ENCODE results near the gene NT5DC4. TPM values are rescaled to one million over a fixed set of nuclear protein-coding genes. Genes with fewer than 3 reads are reported as not detected.

NT5DC4 gene
- total RNA-seq, 1 experiment from 2014 or later, result not detected

DNA sequence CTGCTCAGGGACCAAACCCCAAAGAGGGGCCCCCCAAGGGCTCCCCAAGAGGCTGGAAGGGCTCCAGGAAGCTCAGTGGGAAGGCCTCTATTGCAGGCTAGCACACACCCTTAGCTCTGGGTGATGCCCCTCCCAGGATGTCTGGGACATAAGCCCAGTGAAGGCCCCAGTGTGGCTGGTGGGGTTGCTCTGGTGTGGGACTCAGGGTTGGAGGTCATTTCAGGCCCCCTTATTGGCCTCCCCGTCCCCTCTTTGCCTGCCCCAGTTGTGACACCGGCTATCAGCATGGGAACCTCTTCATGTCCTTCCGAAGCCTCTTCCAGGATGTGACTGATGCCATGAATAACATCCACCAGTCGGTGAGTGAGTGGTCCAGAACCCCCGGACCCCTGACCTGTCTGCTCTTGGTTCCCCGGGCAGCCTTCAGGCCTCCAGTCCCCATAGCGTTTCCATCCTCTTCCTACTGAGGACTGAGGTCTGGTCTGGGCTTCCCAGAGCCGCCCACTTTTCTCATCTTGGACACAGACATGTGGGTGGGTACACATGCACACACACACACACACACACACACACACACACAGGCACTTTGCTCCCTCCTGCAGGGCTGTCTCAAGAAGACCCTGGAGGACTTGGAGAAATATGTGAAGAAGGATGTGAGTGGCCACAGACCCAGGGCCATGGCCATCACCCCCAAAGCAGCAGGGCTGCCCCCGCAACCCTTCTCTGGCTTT is 2.2 kb downstream of the NT5DC4 start:
- Histone ChIP-seq H3K9me2 (replicated peaks; ENCODE audit: insufficient read depth, low read length) (no peaks in the 10 kb centered on the region), H3K4me1 (ENCODE audit: low read length) (peaks cover 8% of the 10 kb centered on the region), H3K79me2 (ENCODE audit: low read length) (no peaks in the 10 kb centered on the region), H3K9me3 (ENCODE audit: low read length) (no peaks in the 10 kb centered on the region), H3K4me2 (ENCODE audit: low read depth, low read length, poor library complexity, severe bottlenecking) (no peak overlapping the region), H3K4me3 (ENCODE audit: low read length) (no peak overlapping the region), H2AFZ (ENCODE audit: low read length) (no peak overlapping the region), H4K20me1 (ENCODE audit: insufficient read depth, low read depth, low read length) (no peaks in the 10 kb centered on the region), H3K27me3 (ENCODE audit: low read length) (no peaks in the 10 kb centered on the region), H3K27ac (ENCODE audit: low read length) (no peak overlapping the region), H3K36me3 (ENCODE audit: insufficient read depth, low read length) (no peaks in the 10 kb centered on the region), H3K9ac (ENCODE audit: low read length) (no peak overlapping the region)
- no peak for DNase-seq

- no peaks in the 10 kb centered on the region for H3K36me3 ChIP-seq (ENCODE audit: insufficient read depth, low read length)
- H3K27me3 ChIP-seq (ENCODE audit: low read length), result no peaks in the 10 kb centered on the region
- DNase-seq, result no peak
- H3K9ac ChIP-seq (ENCODE audit: low read length), result no peak overlapping the region
- no peak overlapping the region for H3K4me2 ChIP-seq (ENCODE audit: low read depth, low read length, poor library complexity, severe bottlenecking)
- H3K4me3 ChIP-seq (ENCODE audit: low read length), result no peak overlapping the region
- peaks cover 8% of the 10 kb centered on the region for H3K4me1 ChIP-seq (ENCODE audit: low read length)
- H3K9me2 ChIP-seq (replicated peaks; ENCODE audit: insufficient read depth, low read length), result no peaks in the 10 kb centered on the region
- H2AFZ ChIP-seq (ENCODE audit: low read length), result no peak overlapping the region
- no peaks in the 10 kb centered on the region for H3K9me3 ChIP-seq (ENCODE audit: low read length)
- H4K20me1 ChIP-seq (ENCODE audit: insufficient read depth, low read depth, low read length), result no peaks in the 10 kb centered on the region
- no peak overlapping the region for H3K27ac ChIP-seq (ENCODE audit: low read length)
- no peaks in the 10 kb centered on the region for H3K79me2 ChIP-seq (ENCODE audit: low read length)
Measured at GRCh38 chr2:112723547-112723940, 2.7 kb downstream of the NT5DC4 start.

DNA sequence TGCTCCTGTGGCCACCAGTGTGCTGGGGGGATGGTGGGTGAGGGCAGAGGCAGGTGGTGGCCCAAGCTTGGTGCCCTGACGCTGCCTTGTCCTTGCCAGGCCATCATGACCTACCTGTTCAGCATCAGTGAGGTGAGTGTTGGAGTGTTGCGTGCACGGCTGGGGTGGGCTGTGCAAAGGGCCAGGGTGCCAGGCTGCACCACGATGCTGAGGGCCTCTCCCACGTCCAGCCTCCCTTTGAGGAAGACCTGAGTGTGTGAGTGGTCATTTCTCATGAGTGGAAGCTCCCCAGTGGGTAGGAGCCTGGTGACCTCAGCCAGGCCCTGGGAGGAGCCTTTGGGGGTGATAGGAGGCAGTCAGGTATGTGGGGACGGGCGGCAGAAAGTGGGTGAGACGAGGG is 3.2 kb downstream of the NT5DC4 start:
- no peak overlapping the region for H2AFZ ChIP-seq (ENCODE audit: low read length)
- no peaks in the 10 kb centered on the region for H3K36me3 ChIP-seq (ENCODE audit: insufficient read depth, low read length)
- no peak overlapping the region for H3K4me2 ChIP-seq (ENCODE audit: low read depth, low read length, poor library complexity, severe bottlenecking)
- H3K79me2 ChIP-seq (ENCODE audit: low read length), result no peaks in the 10 kb centered on the region
- no peak overlapping the region for H3K4me3 ChIP-seq (ENCODE audit: low read length)
- H4K20me1 ChIP-seq (ENCODE audit: insufficient read depth, low read depth, low read length), result no peaks in the 10 kb centered on the region
- no peak for DNase-seq
- no peaks in the 10 kb centered on the region for H3K9me3 ChIP-seq (ENCODE audit: low read length)
- peaks cover 8% of the 10 kb centered on the region for H3K4me1 ChIP-seq (ENCODE audit: low read length)
- H3K9ac ChIP-seq (ENCODE audit: low read length), result no peak overlapping the region
- no peaks in the 10 kb centered on the region for H3K27me3 ChIP-seq (ENCODE audit: low read length)
- no peak overlapping the region for H3K27ac ChIP-seq (ENCODE audit: low read length)
- no peaks in the 10 kb centered on the region for H3K9me2 ChIP-seq (replicated peaks; ENCODE audit: insufficient read depth, low read length)

DNA sequence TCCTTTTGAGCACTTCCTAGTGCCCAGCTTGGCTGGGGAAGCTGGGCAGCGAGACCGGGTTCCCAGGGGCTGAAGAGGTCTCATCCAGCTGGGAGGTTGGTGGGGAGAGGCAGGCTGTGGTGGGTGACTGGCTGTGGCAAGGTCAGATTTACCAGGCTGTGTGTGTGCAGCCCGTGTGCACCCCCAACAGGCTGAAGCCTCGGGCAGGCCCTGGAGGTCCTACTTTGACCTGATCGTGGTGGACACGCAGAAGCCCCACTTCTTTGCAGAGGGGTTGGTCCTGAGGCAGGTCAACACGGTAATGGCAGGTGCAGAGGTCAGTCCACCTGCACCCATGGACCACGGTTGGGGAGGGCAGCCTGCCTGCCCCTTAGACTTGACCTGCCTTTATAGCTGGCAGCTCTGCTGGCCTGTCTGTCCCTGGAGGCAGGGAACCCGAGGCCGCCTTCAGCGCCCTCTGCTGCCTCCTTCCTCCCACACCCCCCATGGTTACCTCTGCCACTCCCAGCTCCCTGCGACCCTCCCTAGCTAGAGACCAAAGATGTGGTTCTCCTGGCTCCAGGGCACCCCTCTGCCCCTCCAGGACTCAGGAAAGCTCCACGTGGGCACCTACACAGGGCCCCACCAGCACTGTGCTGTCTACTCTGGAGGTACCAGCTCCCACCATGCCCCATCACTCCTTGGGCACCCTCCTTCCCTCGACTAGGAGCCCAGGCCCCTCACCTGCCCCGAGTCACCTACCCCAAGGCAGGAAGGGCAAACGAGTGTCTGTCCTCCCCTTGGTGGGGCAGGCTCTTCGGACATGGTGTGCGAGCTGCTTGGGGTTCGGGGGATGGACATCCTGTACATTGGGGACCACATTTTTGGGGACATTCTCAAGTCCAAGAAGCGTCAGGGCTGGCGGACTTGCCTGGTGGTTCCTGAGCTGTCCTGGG is 4.0 kb downstream of the NT5DC4 start:
- peak; percentile 51 for DNase-seq
- Histone ChIP-seq H3K36me3 (ENCODE audit: insufficient read depth, low read length) (no peaks in the 10 kb centered on the region), H3K27ac (ENCODE audit: low read length) (no peak overlapping the region), H3K4me1 (ENCODE audit: low read length) (peaks cover 8% of the 10 kb centered on the region), H2AFZ (ENCODE audit: low read length) (no peak overlapping the region), H3K79me2 (ENCODE audit: low read length) (no peaks in the 10 kb centered on the region), H3K9ac (ENCODE audit: low read length) (no peak overlapping the region), H3K27me3 (ENCODE audit: low read length) (no peaks in the 10 kb centered on the region), H3K9me2 (replicated peaks; ENCODE audit: insufficient read depth, low read length) (no peaks in the 10 kb centered on the region), H3K4me3 (ENCODE audit: low read length) (no peak overlapping the region), H3K4me2 (ENCODE audit: low read depth, low read length, poor library complexity, severe bottlenecking) (no peak overlapping the region), H4K20me1 (ENCODE audit: insufficient read depth, low read depth, low read length) (no peaks in the 10 kb centered on the region), H3K9me3 (ENCODE audit: low read length) (no peaks in the 10 kb centered on the region)

DNA sequence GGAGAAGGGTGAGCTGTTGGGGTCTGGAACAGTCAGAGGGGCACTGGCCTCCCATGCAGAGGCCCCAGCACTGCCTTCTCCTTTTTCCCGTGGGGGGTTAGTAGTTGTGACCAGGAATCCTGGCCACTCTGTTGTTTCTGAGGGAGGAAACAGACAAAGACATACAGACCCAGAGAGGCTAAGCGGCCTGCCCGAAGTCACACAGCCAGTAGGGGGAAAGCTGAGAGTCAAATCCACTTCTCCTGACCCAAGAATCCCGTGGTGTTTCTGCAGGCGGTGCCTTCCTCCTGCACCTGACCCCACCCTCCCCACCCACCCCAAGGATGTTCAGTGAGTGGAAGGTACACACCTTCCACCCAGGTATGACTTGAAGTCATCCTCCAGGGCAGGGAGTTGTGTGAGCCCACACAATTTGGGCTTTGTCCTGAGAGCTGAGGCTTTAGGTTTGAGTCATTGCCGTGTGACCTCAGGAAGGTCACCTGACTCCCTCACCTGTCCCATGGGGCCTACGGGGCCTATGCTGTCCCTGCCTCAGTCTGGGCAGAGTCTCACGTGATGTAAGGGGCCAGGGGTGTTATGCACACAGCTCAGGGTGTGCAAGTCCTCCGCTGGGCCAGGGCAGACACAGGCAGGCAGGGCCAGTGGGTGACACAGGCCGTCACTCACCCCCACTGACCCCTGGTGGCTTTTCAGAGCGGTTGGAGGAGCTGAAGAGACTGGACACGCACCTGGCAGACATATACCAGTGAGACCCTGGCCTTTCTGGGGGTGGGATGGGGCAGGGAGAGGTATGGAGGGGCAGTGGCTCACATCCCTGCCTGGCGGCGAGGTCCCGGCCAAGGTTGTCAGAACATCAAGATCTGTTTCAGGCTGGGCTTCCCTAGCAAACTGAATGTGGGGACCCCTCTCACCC is 5.0 kb downstream of the NT5DC4 start:
- Histone ChIP-seq H2AFZ (ENCODE audit: low read length) (peak overlapping the region; percentile 87; the same call in 1 of the 2 replicates), H3K4me2 (ENCODE audit: low read depth, low read length, poor library complexity, severe bottlenecking) (peak overlapping the region; percentile 41), H3K27me3 (ENCODE audit: low read length) (no peaks in the 10 kb centered on the region), H3K9me2 (replicated peaks; ENCODE audit: insufficient read depth, low read length) (no peaks in the 10 kb centered on the region), H3K4me3 (ENCODE audit: low read length) (no peak overlapping the region; the same call in 1 of the 2 replicates), H3K9ac (ENCODE audit: low read length) (peak overlapping the region; percentile 56), H3K79me2 (ENCODE audit: low read length) (no peaks in the 10 kb centered on the region), H4K20me1 (ENCODE audit: insufficient read depth, low read depth, low read length) (no peaks in the 10 kb centered on the region), H3K27ac (ENCODE audit: low read length) (no peak overlapping the region), H3K9me3 (ENCODE audit: low read length) (no peaks in the 10 kb centered on the region), H3K4me1 (ENCODE audit: low read length) (peaks cover 8% of the 10 kb centered on the region), H3K36me3 (ENCODE audit: insufficient read depth, low read length) (no peaks in the 10 kb centered on the region)
- no peak for DNase-seq

DNA sequence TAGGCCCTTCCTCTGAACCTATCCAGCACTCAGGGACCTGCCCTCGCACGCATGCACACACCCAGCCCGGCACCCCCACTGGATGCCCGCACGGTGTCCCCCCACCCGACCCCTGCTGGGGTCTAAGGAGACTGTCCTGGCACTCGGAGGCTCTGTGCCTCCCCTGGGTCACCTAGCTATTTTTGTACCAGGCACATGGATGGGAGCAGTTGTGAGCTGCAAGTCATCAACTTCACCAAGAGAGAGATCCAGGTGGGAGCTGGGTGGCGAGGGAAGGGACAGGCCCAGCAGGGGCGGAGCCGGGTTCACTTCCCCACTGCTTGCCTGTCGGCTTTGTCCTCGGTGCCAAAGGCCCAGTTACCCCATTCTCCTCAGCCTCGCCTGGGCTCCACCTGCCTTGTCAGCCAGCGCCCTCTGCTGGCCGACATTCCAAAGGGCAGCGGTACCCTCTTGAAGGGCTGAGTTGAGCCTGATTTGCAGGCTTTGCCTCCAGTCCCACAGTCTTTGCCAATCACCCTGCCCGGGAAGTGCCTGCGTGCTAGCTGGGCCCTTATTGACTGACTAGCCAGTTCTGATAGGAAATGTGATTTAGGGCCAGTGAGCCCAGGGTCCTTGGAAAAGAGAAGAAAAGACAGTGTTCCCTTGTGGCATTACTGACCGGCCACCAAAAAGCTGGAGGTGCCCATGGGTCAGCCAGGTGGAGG is 5.8 kb downstream of the NT5DC4 start:
- peak overlapping the region; percentile 56 for H3K9ac ChIP-seq (ENCODE audit: low read length)
- H3K36me3 ChIP-seq (ENCODE audit: insufficient read depth, low read length), result no peaks in the 10 kb centered on the region
- H3K9me3 ChIP-seq (ENCODE audit: low read length), result no peaks in the 10 kb centered on the region
- H3K79me2 ChIP-seq (ENCODE audit: low read length), result no peaks in the 10 kb centered on the region
- no peaks in the 10 kb centered on the region for H4K20me1 ChIP-seq (ENCODE audit: insufficient read depth, low read depth, low read length)
- H3K4me1 ChIP-seq (ENCODE audit: low read length), result peaks cover 8% of the 10 kb centered on the region
- no peak overlapping the region for H3K27ac ChIP-seq (ENCODE audit: low read length)
- H3K9me2 ChIP-seq (replicated peaks; ENCODE audit: insufficient read depth, low read length), result no peaks in the 10 kb centered on the region
- no peaks in the 10 kb centered on the region for H3K27me3 ChIP-seq (ENCODE audit: low read length)
- peak overlapping the region; percentile 87; the same call in 1 of the 2 replicates for H2AFZ ChIP-seq (ENCODE audit: low read length)
- DNase-seq, result peak; percentile 96
- H3K4me2 ChIP-seq (ENCODE audit: low read depth, low read length, poor library complexity, severe bottlenecking), result peak overlapping the region; percentile 41
- H3K4me3 ChIP-seq (ENCODE audit: low read length), result no peak overlapping the region; the same call in 1 of the 2 replicates

GRCh38 chr2:112727276-112728028 is 6.6 kb downstream of the NT5DC4 start:
- no peak overlapping the region for H3K27ac ChIP-seq (ENCODE audit: low read length)
- no peaks in the 10 kb centered on the region for H3K36me3 ChIP-seq (ENCODE audit: insufficient read depth, low read length)
- peaks cover 8% of the 10 kb centered on the region for H3K4me1 ChIP-seq (ENCODE audit: low read length)
- no peak overlapping the region for H3K4me2 ChIP-seq (ENCODE audit: low read depth, low read length, poor library complexity, severe bottlenecking)
- H3K79me2 ChIP-seq (ENCODE audit: low read length), result no peaks in the 10 kb centered on the region
- no peaks in the 10 kb centered on the region for H3K27me3 ChIP-seq (ENCODE audit: low read length)
- no peak for DNase-seq
- no peak overlapping the region for H3K9ac ChIP-seq (ENCODE audit: low read length)
- no peaks in the 10 kb centered on the region for H3K9me2 ChIP-seq (replicated peaks; ENCODE audit: insufficient read depth, low read length)
- H3K4me3 ChIP-seq (ENCODE audit: low read length), result no peak overlapping the region
- no peak overlapping the region for H2AFZ ChIP-seq (ENCODE audit: low read length)
- H3K9me3 ChIP-seq (ENCODE audit: low read length), result no peaks in the 10 kb centered on the region
- H4K20me1 ChIP-seq (ENCODE audit: insufficient read depth, low read depth, low read length), result no peaks in the 10 kb centered on the region
